Thyroid gland (tissue), 4 donors: ENCODE results near the gene PCK2.

Experiments
- CTCF ChIP-seq, 6 experiments: fragments of 200-600 bp in 3 of 6; fragments of 450-650 bp in 3 of 6; sonication (generic) in 3 of 6; IDR thresholded peaks; one replicate each; pipeline ENCODE4 v1.5.1; 2016 to 2019; ENCODE audit warnings: antibody characterized with exemption in 6 of 6, mild to moderate bottlenecking in 2 of 6, inconsistent platforms in 1 of 6, moderate library complexity in 1 of 6
- POLR2A ChIP-seq, 2 donors: fragments of 450-650 bp; IDR thresholded peaks; one replicate each; pipeline ENCODE4 v1.6.1; 2017; ENCODE audit warnings: antibody characterized with exemption in 2 of 2, mild to moderate bottlenecking in 2 of 2, moderate library complexity in 1 of 2

GRCh38 chr14:24135834-24136683, 41.9 kb downstream of the PCK2 start, which contains the start of gene PSME1:
- TF ChIP-seq CTCF (IDR thresholded peaks at IDR 0.05) = no peak
- peak; percentile 29 to 71 for TF ChIP-seq POLR2A (IDR thresholded peaks at IDR 0.05)
